HFFc6 (cell line): ENCODE data around the gene MYH10. TPM values are rescaled to one million over a fixed set of nuclear protein-coding genes. Genes with fewer than 3 reads are reported as not detected.

Source experiments
- DNase-seq: peaks from one replicate; pipeline ENCODE4 v3.0.0-alpha.2; 2018
- H3K27ac Mint-ChIP-seq: 2 replicates; pipeline ENCODE4 v1.8.0; 2020; ENCODE audit warnings: mild to moderate bottlenecking, mixed read lengths
- H3K27me3 Mint-ChIP-seq: 2 replicates; pipeline ENCODE4 v1.8.0; 2021; ENCODE audit warnings: mild to moderate bottlenecking, moderate library complexity, mixed read lengths; ENCODE audit not compliant: insufficient read depth
- H3K36me3 Mint-ChIP-seq: 2 replicates; pipeline ENCODE4 v1.8.0; 2021; ENCODE audit warnings: low read depth, mixed read lengths
- H3K4me1 Mint-ChIP-seq: 2 replicates; pipeline ENCODE4 v1.8.0; 2020; ENCODE audit warnings: low read depth, mixed read lengths
- H3K4me3 Mint-ChIP-seq: 2 replicates; pipeline ENCODE4 v1.8.0; 2020; ENCODE audit warnings: mild to moderate bottlenecking, moderate library complexity, mixed read lengths
- H3K9me3 Mint-ChIP-seq: 2 replicates; pipeline ENCODE4 v1.8.0; 2020; ENCODE audit warnings: mild to moderate bottlenecking, mixed read lengths
- total RNA-seq, 6 experiments: library from RNA; stranded (reverse); fragmentation: NEBNext Ultra II Directional; extraction: Animal tissue kit (Norgen Biotek cat#: 25700); gene quantifications; 2 replicates in 1 of 6; 3 replicates in 5 of 6; pipeline ENCODE4 v1.2.3, GENCODE V29; 2021
- TF ChIP-seq, protein P1 (sequence below): fragments of 200-600 bp; sonication (generic); IDR thresholded peaks from 2 replicates; pipeline ENCODE4 v1.5.0; 2021; ENCODE audit warnings: antibody characterized with exemption, mild to moderate bottlenecking

The MYH10 gene
- total RNA-seq, 6 experiments from 2014 or later: 54.0 to 63.3 (median 58.3) TPM

DNA sequence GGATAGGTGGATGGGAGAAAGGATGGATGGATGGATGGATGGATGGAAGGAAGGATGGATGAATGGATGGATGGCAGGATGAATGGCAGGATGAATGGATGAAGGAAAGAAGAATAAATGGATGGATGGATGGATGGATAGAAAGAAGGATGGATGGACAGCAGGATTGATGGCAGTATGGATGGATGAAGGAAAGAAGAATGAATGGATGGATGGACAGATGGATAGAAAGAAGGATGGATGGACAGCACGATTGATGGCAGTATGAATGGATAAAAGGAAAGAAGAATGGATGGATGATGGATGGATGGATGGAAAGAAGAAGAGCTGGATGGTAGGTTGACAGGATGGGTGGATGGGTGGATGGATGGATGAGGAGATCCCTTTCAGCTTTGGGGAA lies 9.2 kb upstream of the MYH10 start:
- Mint-ChIP-seq H3K36me3 (no peaks in the 10 kb centered on the region), H3K4me1 (no peaks in the 10 kb centered on the region), H3K27me3 (peaks cover 2% of the 10 kb centered on the region; the same call in 1 of the 2 replicates), H3K9me3 (no peaks in the 10 kb centered on the region), H3K4me3 (no peak overlapping the region), H3K27ac (no peak overlapping the region)
- TF ChIP-seq, protein P1, sequence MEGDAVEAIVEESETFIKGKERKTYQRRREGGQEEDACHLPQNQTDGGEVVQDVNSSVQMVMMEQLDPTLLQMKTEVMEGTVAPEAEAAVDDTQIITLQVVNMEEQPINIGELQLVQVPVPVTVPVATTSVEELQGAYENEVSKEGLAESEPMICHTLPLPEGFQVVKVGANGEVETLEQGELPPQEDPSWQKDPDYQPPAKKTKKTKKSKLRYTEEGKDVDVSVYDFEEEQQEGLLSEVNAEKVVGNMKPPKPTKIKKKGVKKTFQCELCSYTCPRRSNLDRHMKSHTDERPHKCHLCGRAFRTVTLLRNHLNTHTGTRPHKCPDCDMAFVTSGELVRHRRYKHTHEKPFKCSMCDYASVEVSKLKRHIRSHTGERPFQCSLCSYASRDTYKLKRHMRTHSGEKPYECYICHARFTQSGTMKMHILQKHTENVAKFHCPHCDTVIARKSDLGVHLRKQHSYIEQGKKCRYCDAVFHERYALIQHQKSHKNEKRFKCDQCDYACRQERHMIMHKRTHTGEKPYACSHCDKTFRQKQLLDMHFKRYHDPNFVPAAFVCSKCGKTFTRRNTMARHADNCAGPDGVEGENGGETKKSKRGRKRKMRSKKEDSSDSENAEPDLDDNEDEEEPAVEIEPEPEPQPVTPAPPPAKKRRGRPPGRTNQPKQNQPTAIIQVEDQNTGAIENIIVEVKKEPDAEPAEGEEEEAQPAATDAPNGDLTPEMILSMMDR: no peak
- no peak for DNase-seq

GRCh38 chr17:8632061-8632460 lies 1.5 kb upstream of the MYH10 start:
- Mint-ChIP-seq H3K27me3 (peaks cover 7% of the 10 kb centered on the region; the same call in 1 of the 2 replicates), H3K4me1 (peaks cover 21% of the 10 kb centered on the region), H3K4me3 (no peak overlapping the region), H3K36me3 (no peaks in the 10 kb centered on the region), H3K9me3 (no peaks in the 10 kb centered on the region), H3K27ac (no peak overlapping the region)
- TF ChIP-seq, protein P1: no peak
- no peak for DNase-seq

- peaks cover 7% of the 10 kb centered on the region; the same call in 1 of the 2 replicates for H3K27me3 Mint-ChIP-seq
- H3K4me1 Mint-ChIP-seq: peaks cover 21% of the 10 kb centered on the region
- no peak overlapping the region for H3K27ac Mint-ChIP-seq
- no peak for DNase-seq
- TF ChIP-seq, protein P1: no peak; the same call in 1 of the 2 replicates
- H3K4me3 Mint-ChIP-seq: peak overlapping the region; percentile 97
- H3K36me3 Mint-ChIP-seq: no peaks in the 10 kb centered on the region
- H3K9me3 Mint-ChIP-seq: no peaks in the 10 kb centered on the region
Measured at GRCh38 chr17:8631554-8631877, 991 bp upstream of the MYH10 start.

DNA sequence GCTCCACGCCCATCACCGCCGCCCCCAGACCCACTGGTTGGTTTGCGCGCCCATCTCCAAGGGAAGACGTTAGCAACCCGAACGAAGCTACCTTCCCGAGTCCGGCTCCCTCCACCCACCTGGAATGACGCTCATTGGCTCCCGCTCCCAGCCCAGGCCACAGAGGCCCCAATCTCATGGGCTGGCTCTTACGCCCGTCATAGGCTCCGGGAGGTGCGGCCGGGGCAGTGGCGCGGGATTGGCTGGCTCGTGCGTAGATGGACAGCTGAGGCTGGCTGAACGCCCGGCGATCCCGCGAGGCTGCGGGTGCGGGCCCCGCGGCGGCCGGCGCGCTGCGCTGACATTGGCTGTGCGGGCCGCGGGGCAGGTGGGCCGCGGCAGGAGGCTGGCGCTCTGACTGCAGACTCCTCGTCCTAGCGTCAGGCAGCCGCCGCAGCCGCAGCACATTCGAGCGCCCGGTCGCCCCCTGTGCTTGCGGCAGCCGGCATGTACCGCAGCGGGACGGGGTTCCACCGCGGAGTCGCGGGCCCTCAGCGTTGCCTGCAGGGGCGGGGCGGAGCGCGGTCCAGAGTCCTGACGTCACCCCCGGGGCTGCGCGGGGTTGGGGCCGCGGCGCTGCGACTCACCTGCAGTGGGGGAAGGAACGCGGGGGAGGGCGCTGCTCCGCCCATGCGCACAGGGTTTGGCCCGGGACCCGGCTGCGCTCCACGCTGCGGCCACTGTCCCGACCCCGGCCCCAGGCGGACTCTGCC lies 453 bp upstream of the MYH10 start:
- peak overlapping the region; percentile 97 for H3K4me3 Mint-ChIP-seq
- H3K4me1 Mint-ChIP-seq: peaks cover 21% of the 10 kb centered on the region
- peak overlapping the region; percentile 77 for H3K27ac Mint-ChIP-seq
- DNase-seq: peak; percentile 100
- H3K27me3 Mint-ChIP-seq: peaks cover 6% of the 10 kb centered on the region; the same call in 1 of the 2 replicates
- no peaks in the 10 kb centered on the region for H3K36me3 Mint-ChIP-seq
- TF ChIP-seq, protein P1: peak; percentile 57; the same call in 1 of the 2 replicates
- H3K9me3 Mint-ChIP-seq: no peaks in the 10 kb centered on the region

- TF ChIP-seq, protein P1: no peak
- Mint-ChIP-seq H3K36me3 (no peaks in the 10 kb centered on the region), H3K4me1 (peaks cover 22% of the 10 kb centered on the region), H3K4me3 (peak overlapping the region; percentile 97), H3K27ac (peak overlapping the region; percentile 92), H3K27me3 (peaks cover 5% of the 10 kb centered on the region; the same call in 1 of the 2 replicates), H3K9me3 (no peaks in the 10 kb centered on the region)
- no peak for DNase-seq
Measured at GRCh38 chr17:8629371-8630226, 926 bp downstream of the MYH10 start.
